Fibroblast of lung (primary cell): Measurements from ENCODE around the gene GPX4. TPM values are rescaled to one million over a fixed set of nuclear protein-coding genes. Genes with fewer than 3 reads are reported as not detected.

ENCODE experiments used
- DNase-seq, 2 donors: peaks; one replicate each; pipeline versions ENCODE4 v3.0.0 to v3.0.0-alpha.2; 2010; ENCODE audit warnings: low read depth in 2 of 2
- H2AFZ ChIP-seq: 2 replicates; pipeline ENCODE4 v1.5.1; 2012; ENCODE audit warnings: low read length, control low read depth, inconsistent platforms
- H3K27ac ChIP-seq: 2 replicates; pipeline ENCODE4 v1.5.1; 2011; ENCODE audit warnings: low read length, control low read depth; ENCODE audit not compliant: insufficient read depth
- H3K27me3 ChIP-seq: 2 replicates; pipeline ENCODE4 v1.5.1; 2011; ENCODE audit warnings: mild to moderate bottlenecking, low read length; ENCODE audit not compliant: control insufficient read depth, insufficient read depth
- H3K36me3 ChIP-seq: 2 replicates; pipeline ENCODE4 v1.5.1; 2011; ENCODE audit warnings: low read length; ENCODE audit not compliant: control insufficient read depth, insufficient read depth
- H3K4me1 ChIP-seq: 2 replicates; pipeline ENCODE4 v1.5.1; 2011; ENCODE audit warnings: low read length; ENCODE audit not compliant: control insufficient read depth, insufficient read depth; ENCODE audit errors: extremely low read depth
- H3K4me2 ChIP-seq: 2 replicates; pipeline ENCODE4 v1.5.1; 2011; ENCODE audit warnings: low read length, control low read depth; ENCODE audit not compliant: insufficient read depth; ENCODE audit errors: extremely low read depth
- H3K4me3 ChIP-seq, 4 experiments: fragments of 200-600 bp in 1 of 4; sonication (generic) in 1 of 4; replicated peaks in 1 of 4; 2 replicates each; pipeline ENCODE4 v1.5.1; 2011 to 2016; ENCODE audit warnings: low read length in 4 of 4, low read depth in 3 of 4, mild to moderate bottlenecking in 3 of 4, control low read depth in 2 of 4, inconsistent platforms in 1 of 4, mixed read lengths in 1 of 4; ENCODE audit not compliant: insufficient read depth in 1 of 4; ENCODE audit errors: control extremely low read depth in 1 of 4
- H3K79me2 ChIP-seq: 2 replicates; pipeline ENCODE4 v1.5.1; 2012; ENCODE audit warnings: mild to moderate bottlenecking, low read length, inconsistent platforms; ENCODE audit not compliant: control insufficient read depth, insufficient read depth
- H3K9ac ChIP-seq: 2 replicates; pipeline ENCODE4 v1.5.1; 2011; ENCODE audit warnings: mild to moderate bottlenecking, low read length, control low read depth; ENCODE audit not compliant: insufficient read depth
- H3K9me3 ChIP-seq: 2 replicates; pipeline ENCODE4 v1.5.1; 2012; ENCODE audit warnings: low read depth, low read length; ENCODE audit not compliant: control insufficient read depth, insufficient read depth
- H4K20me1 ChIP-seq: 2 replicates; pipeline ENCODE4 v1.5.1; 2011; ENCODE audit warnings: low read length; ENCODE audit not compliant: control insufficient read depth, insufficient read depth; ENCODE audit errors: extremely low read depth
- CTCF ChIP-seq, 2 donors: IDR thresholded peaks in 1 of 2; conservative IDR thresholded peaks in 1 of 2; 1 replicate in 1 of 2; 2 replicates in 1 of 2; pipeline ENCODE4 v1.5.1; 2011 to 2012; ENCODE audit warnings: low read length in 2 of 2, control low read depth in 1 of 2, inconsistent platforms in 1 of 2, low read depth in 1 of 2, mild to moderate bottlenecking in 1 of 2
- EZH2 ChIP-seq: IDR thresholded peaks from 2 replicates; pipeline ENCODE4 v1.5.1; 2012; ENCODE audit warnings: low read length, control low read depth, mild to moderate bottlenecking; ENCODE audit errors: missing control alignments
- polyA plus RNA-seq, 2 donors: library from polyadenylated mRNA; depleted of rRNA in 1 of 2; stranded (reverse) in 1 of 2; unstranded in 1 of 2; fragments of >200 nt; gene quantifications; 2 replicates each; pipeline ENCODE4 v1.2.1, GENCODE V29; 2011 to 2012; ENCODE audit warnings: missing spikeins in 1 of 2
- total RNA-seq: library from RNA; depleted of rRNA; stranded (reverse); fragments of >200 nt; gene quantifications from 2 replicates; pipeline ENCODE4 v1.2.1, GENCODE V29; 2014

GPX4 gene
- total and polyA plus RNA-seq, 2 donors (not counting 1 experiment from before 2014, with no cell fraction given), result 325 to 430 TPM

GRCh38 chr19:1145635-1146411 is 42.0 kb downstream of the GPX4 start:
- peaks cover 37% of the 10 kb centered on the region for H3K36me3 ChIP-seq
- no peak for DNase-seq

GRCh38 chr19:1146412-1146699 is 42.6 kb downstream of the GPX4 start:
- H2AFZ ChIP-seq, result no peak overlapping the region
- DNase-seq, result no peak
- no peak overlapping the region for H3K9ac ChIP-seq
- no peaks in the 10 kb centered on the region for H3K27me3 ChIP-seq
- H3K9me3 ChIP-seq, result no peaks in the 10 kb centered on the region
- no peaks in the 10 kb centered on the region for H4K20me1 ChIP-seq
- H3K4me1 ChIP-seq, result no peaks in the 10 kb centered on the region
- H3K79me2 ChIP-seq, result peaks cover 9% of the 10 kb centered on the region
- H3K4me2 ChIP-seq, result no peak overlapping the region
- no peak overlapping the region for H3K27ac ChIP-seq
- peaks cover 39% of the 10 kb centered on the region for H3K36me3 ChIP-seq
- no peak overlapping the region for H3K4me3 ChIP-seq
- TF ChIP-seq CTCF (conservative IDR thresholded peaks at IDR 0.05 in 1 of 2, IDR thresholded peaks at IDR 0.05 in 1 of 2; ENCODE audit: low read depth in 1 of 2, low read length in 2 of 2) (no peak), EZH2 (no peak)

More at GRCh38 chr19:1145635-1146411, 42.0 kb downstream of the GPX4 start:
- H3K9me3 ChIP-seq, result no peaks in the 10 kb centered on the region
- H3K9ac ChIP-seq, result no peak overlapping the region
- no peaks in the 10 kb centered on the region for H4K20me1 ChIP-seq
- peaks cover 5% of the 10 kb centered on the region for H3K79me2 ChIP-seq
- H3K4me3 ChIP-seq, result no peak overlapping the region
- no peak overlapping the region for H2AFZ ChIP-seq
- no peak overlapping the region for H3K4me2 ChIP-seq
- no peaks in the 10 kb centered on the region for H3K27me3 ChIP-seq
- no peak overlapping the region for H3K27ac ChIP-seq
- no peak for TF ChIP-seq EZH2
- no peak for TF ChIP-seq CTCF (conservative IDR thresholded peaks at IDR 0.05 in 1 of 2, IDR thresholded peaks at IDR 0.05 in 1 of 2; ENCODE audit: low read depth in 1 of 2, low read length in 2 of 2)
- no peaks in the 10 kb centered on the region for H3K4me1 ChIP-seq

GRCh38 chr19:1146858-1147780 is 43.3 kb downstream of the GPX4 start:
- H3K4me3 ChIP-seq, result no peak overlapping the region
- no peaks in the 10 kb centered on the region for H3K9me3 ChIP-seq
- no peak overlapping the region for H3K4me2 ChIP-seq
- DNase-seq, result no peak
- H2AFZ ChIP-seq, result no peak overlapping the region
- TF ChIP-seq EZH2 (no peak), CTCF (conservative IDR thresholded peaks at IDR 0.05 in 1 of 2, IDR thresholded peaks at IDR 0.05 in 1 of 2; ENCODE audit: low read depth in 1 of 2, low read length in 2 of 2) (no peak)
- peaks cover 2% of the 10 kb centered on the region for H3K4me1 ChIP-seq
- H3K36me3 ChIP-seq, result peaks cover 40% of the 10 kb centered on the region
- H3K27me3 ChIP-seq, result no peaks in the 10 kb centered on the region
- H3K27ac ChIP-seq, result no peak overlapping the region
- H3K9ac ChIP-seq, result no peak overlapping the region
- H3K79me2 ChIP-seq, result peaks cover 9% of the 10 kb centered on the region
- no peaks in the 10 kb centered on the region for H4K20me1 ChIP-seq
